NCI-H82 treated with DMSO at 0.1 percent for 48 hours (cell line): ENCODE data around the gene ANGPTL7.
"Not testable (repeated sequence)": the region's sequence is repeated elsewhere in the genome, so short reads cannot be mapped to it uniquely, and the experiment has no call there.

Source experiments
- DNase-seq: peaks from one replicate; lab custom pipeline; 2025; ENCODE audit not compliant: unreplicated experiment; lab: John Stamatoyannopoulos, UW

The ANGPTL7 gene

GRCh38 chr1:11188858-11189451 is at the start of gene ANGPTL7:
TSS of gene ANGPTL7 (plus strand) at chr1:11189355. CDS start at chr1:11189580, 225 bp downstream.
- no peak for DNase-seq

- no peak for DNase-seq
These were observed 46.4 kb upstream of the ANGPTL7 start for GRCh38 chr1:11142618-11143391.

GRCh38 chr1:11143401-11143800 is 45.8 kb upstream of the ANGPTL7 start:
- DNase-seq: no peak

- no peak for DNase-seq
These were observed 45.2 kb upstream of the ANGPTL7 start for GRCh38 chr1:11143907-11144306.

- peak; percentile 68 for DNase-seq
These were observed 44.4 kb upstream of the ANGPTL7 start for GRCh38 chr1:11144570-11145256.

- DNase-seq: no peak
These were observed 43.4 kb upstream of the ANGPTL7 start for GRCh38 chr1:11145741-11146140.

GRCh38 chr1:11147197-11147770 is 41.9 kb upstream of the ANGPTL7 start:
- DNase-seq: no peak

- no peak for DNase-seq
These were observed 38.8 kb upstream of the ANGPTL7 start for GRCh38 chr1:11150326-11150725.

GRCh38 chr1:11151114-11151513 is 38.0 kb upstream of the ANGPTL7 start:
- no peak for DNase-seq

GRCh38 chr1:11151826-11152612 is 37.1 kb upstream of the ANGPTL7 start:
- no peak for DNase-seq

- DNase-seq: no peak
These were observed 36.4 kb upstream of the ANGPTL7 start for GRCh38 chr1:11152755-11153154.

- no peak for DNase-seq
These were observed 36.0 kb upstream of the ANGPTL7 start for GRCh38 chr1:11153184-11153583.

GRCh38 chr1:11156441-11156840 is 32.7 kb upstream of the ANGPTL7 start:
- DNase-seq: no peak

GRCh38 chr1:11156963-11157362 is 32.2 kb upstream of the ANGPTL7 start:
- DNase-seq: no peak

- peak; percentile 27 for DNase-seq
These were observed 31.8 kb upstream of the ANGPTL7 start for GRCh38 chr1:11157394-11157793.

GRCh38 chr1:11157867-11158266 is 31.3 kb upstream of the ANGPTL7 start:
- peak; percentile 56 for DNase-seq

GRCh38 chr1:11158291-11158690 is 30.9 kb upstream of the ANGPTL7 start:
- DNase-seq: no peak

GRCh38 chr1:11158720-11159321 is 30.3 kb upstream of the ANGPTL7 start:
- DNase-seq: no peak

GRCh38 chr1:11162752-11163151 is 26.4 kb upstream of the ANGPTL7 start:
- not testable (repeated sequence) for DNase-seq

- not testable (repeated sequence) for DNase-seq
These were observed 22.4 kb upstream of the ANGPTL7 start for GRCh38 chr1:11166744-11167143.
